KMS-11 (cell line): ENCODE results near the gene NRBP1.
"Not testable (repeated sequence)": the region's sequence is repeated elsewhere in the genome, so short reads cannot be mapped to it uniquely, and the experiment has no call there.

Source experiments
- H2AFZ ChIP-seq: fragments of 200-600 bp; sonication (generic); 2 replicates; pipeline ENCODE4 v1.6.1; 2016; ENCODE audit warnings: antibody characterized with exemption, mixed run types, low read depth
- H3K27ac ChIP-seq: fragments of 200-600 bp; sonication (generic); 2 replicates; pipeline ENCODE4 v1.6.1; 2016; ENCODE audit warnings: mild to moderate bottlenecking, mixed run types
- H3K27me3 ChIP-seq: fragments of 200-600 bp; sonication (generic); 2 replicates; pipeline ENCODE4 v1.6.1; 2017; ENCODE audit warnings: mild to moderate bottlenecking, low read depth, mixed run types, moderate library complexity; ENCODE audit not compliant: insufficient read depth
- H3K36me3 ChIP-seq: fragments of 200-600 bp; sonication (generic); 2 replicates; pipeline ENCODE4 v1.6.1; 2017; ENCODE audit warnings: mild to moderate bottlenecking, mixed run types; ENCODE audit not compliant: insufficient read depth
- H3K4me1 ChIP-seq: fragments of 200-600 bp; sonication (generic); 2 replicates; pipeline ENCODE4 v1.6.1; 2016; ENCODE audit warnings: mild to moderate bottlenecking, low read depth, mixed run types; ENCODE audit not compliant: poor library complexity, severe bottlenecking
- H3K4me2 ChIP-seq: fragments of 200-600 bp; sonication (generic); 2 replicates; pipeline ENCODE4 v1.7.0; 2016; ENCODE audit warnings: mild to moderate bottlenecking, mixed run types
- H3K4me3 ChIP-seq: fragments of 200-600 bp; sonication (generic); IDR thresholded peaks from 2 replicates; pipeline ENCODE4 v1.6.1; 2017; ENCODE audit warnings: low read depth, low read length, mixed read lengths; ENCODE audit not compliant: insufficient read depth
- H3K79me2 ChIP-seq: fragments of 200-600 bp; sonication (generic); 2 replicates; pipeline ENCODE4 v1.6.1; 2016; ENCODE audit warnings: low read depth, mixed run types; ENCODE audit not compliant: insufficient read depth
- H3K9ac ChIP-seq: fragments of 200-600 bp; sonication (generic); 2 replicates; pipeline ENCODE4 v1.6.1; 2016; ENCODE audit warnings: mild to moderate bottlenecking, mixed run types
- H4K20me1 ChIP-seq: fragments of 200-600 bp; sonication (generic); 2 replicates; pipeline ENCODE4 v1.6.1; 2016; ENCODE audit warnings: mild to moderate bottlenecking, mixed run types; ENCODE audit not compliant: insufficient read depth
- CTCF ChIP-seq: fragments of 200-600 bp; sonication (generic); conservative IDR thresholded peaks from 2 replicates; pipeline ENCODE4 v1.6.1; 2017; ENCODE audit warnings: low read depth, mild to moderate bottlenecking, antibody characterized with exemption, low read length, moderate library complexity, mixed read lengths

Gene NRBP1

GRCh38 chr2:27421660-27422250 lies 6.7 kb upstream of the NRBP1 start:
- no peak overlapping the region for H3K27ac ChIP-seq
- H3K4me2 ChIP-seq, result no peak overlapping the region
- H3K4me3 ChIP-seq, result no peak overlapping the region
- no peak for TF ChIP-seq CTCF
- H3K9ac ChIP-seq, result no peak overlapping the region
- H3K79me2 ChIP-seq, result no peaks in the 10 kb centered on the region
- H3K36me3 ChIP-seq, result no peaks in the 10 kb centered on the region
- no peaks in the 10 kb centered on the region for H4K20me1 ChIP-seq
- H2AFZ ChIP-seq, result no peak overlapping the region
- H3K4me1 ChIP-seq, result no peaks in the 10 kb centered on the region
- no peaks in the 10 kb centered on the region for H3K27me3 ChIP-seq

GRCh38 chr2:27422958-27423357 lies 5.5 kb upstream of the NRBP1 start:
- no peak for TF ChIP-seq CTCF
- no peaks in the 10 kb centered on the region for H3K27me3 ChIP-seq
- H3K4me3 ChIP-seq, result no peak overlapping the region
- no peak overlapping the region for H2AFZ ChIP-seq
- no peaks in the 10 kb centered on the region for H4K20me1 ChIP-seq
- H3K4me2 ChIP-seq, result no peak overlapping the region
- H3K9ac ChIP-seq, result no peak overlapping the region
- no peaks in the 10 kb centered on the region for H3K36me3 ChIP-seq
- H3K79me2 ChIP-seq, result no peaks in the 10 kb centered on the region
- H3K27ac ChIP-seq, result no peak overlapping the region
- peaks cover 6% of the 10 kb centered on the region for H3K4me1 ChIP-seq

- not testable (repeated sequence) for H3K4me3 ChIP-seq, H3K4me1 ChIP-seq, H3K27ac ChIP-seq, H2AFZ ChIP-seq, H3K27me3 ChIP-seq, H3K4me2 ChIP-seq, H3K9ac ChIP-seq, H4K20me1 ChIP-seq, H3K79me2 ChIP-seq, H3K36me3 ChIP-seq
Measured at GRCh38 chr2:27425039-27425438, 3.4 kb upstream of the NRBP1 start.

DNA sequence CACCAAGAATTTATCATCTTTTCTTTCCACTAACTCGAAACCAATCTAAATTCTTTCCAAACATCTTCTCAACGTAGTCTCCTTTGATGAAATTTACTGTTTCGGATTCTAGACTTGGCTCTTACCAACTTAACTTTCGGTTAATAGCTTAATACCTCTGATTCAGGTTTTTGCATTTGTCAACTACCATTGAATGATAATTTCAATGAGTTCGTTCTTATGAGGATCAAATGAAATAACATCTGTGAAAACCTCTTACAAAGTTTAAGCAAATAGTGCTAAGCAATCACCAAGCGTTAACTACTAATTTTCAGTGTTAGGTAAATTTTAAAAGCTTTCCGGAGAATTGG lies 593 bp upstream of the NRBP1 start:
- Histone ChIP-seq H2AFZ (peak overlapping the region; percentile 87), H3K27me3 (no peaks in the 10 kb centered on the region), H4K20me1 (no peaks in the 10 kb centered on the region), H3K36me3 (no peaks in the 10 kb centered on the region), H3K4me3 (no peak overlapping the region), H3K79me2 (peaks cover 30% of the 10 kb centered on the region), H3K9ac (peak overlapping the region; percentile 78; the same call in 1 of the 2 replicates), H3K27ac (peak overlapping the region; percentile 74), H3K4me1 (peaks cover 29% of the 10 kb centered on the region), H3K4me2 (peak overlapping the region; percentile 93)
- no peak for TF ChIP-seq CTCF

GRCh38 chr2:27428978-27429541 lies 629 bp downstream of the NRBP1 start:
- peak overlapping the region; percentile 91 for H3K4me2 ChIP-seq
- H3K4me1 ChIP-seq, result peaks cover 29% of the 10 kb centered on the region
- no peak for TF ChIP-seq CTCF

More at GRCh38 chr2:27428978-27429541, 629 bp downstream of the NRBP1 start:
- Histone ChIP-seq H3K79me2 (peaks cover 30% of the 10 kb centered on the region), H3K27me3 (no peaks in the 10 kb centered on the region), H2AFZ (peak overlapping the region; percentile 87; the same call in 1 of the 2 replicates), H3K4me3 (peak overlapping the region; percentile 38), H3K27ac (peak overlapping the region; percentile 74), H3K36me3 (no peaks in the 10 kb centered on the region), H3K9ac (peak overlapping the region; percentile 78; the same call in 1 of the 2 replicates), H4K20me1 (no peaks in the 10 kb centered on the region)
